Panc1 (cell line): ENCODE results near the gene OTULINL. TPM values are rescaled to one million over a fixed set of nuclear protein-coding genes. Genes with fewer than 3 reads are reported as not detected.

Experiments
- total RNA-seq: library from RNA; stranded (reverse); gene quantifications from one replicate; pipeline ENCODE4 v1.2.1, GENCODE V29; 2021; ENCODE audit not compliant: unreplicated experiment

OTULINL gene
- total RNA-seq, 1 experiment from 2014 or later = 1.8 TPM

Other genes with a start within 250 kb of the OTULINL start
- gene OTULIN, start 82.9 kb downstream of the OTULINL start, total RNA-seq = 40.1 TPM